Cardiac muscle cell (in vitro differentiated cells and primary cell): Measurements from ENCODE around the gene SLC25A22. TPM values are rescaled to one million over a fixed set of nuclear protein-coding genes. Genes with fewer than 3 reads are reported as not detected.

ENCODE experiments used
- DNase-seq, 2 donors: peaks; one replicate each; pipeline versions ENCODE4 v3.0.0 to v3.0.0-alpha.2; 2010 to 2017; ENCODE audit warnings: low read depth in 1 of 2, low spot score in 1 of 2
- H3K27ac ChIP-seq: fragments of 200-600 bp; sonication (generic); 2 replicates; pipeline ENCODE4 v1.5.1; 2016
- H3K27me3 ChIP-seq: fragments of 200-600 bp; sonication (generic); 2 replicates; pipeline ENCODE4 v1.6.0; 2016; ENCODE audit warnings: control low read depth
- H3K36me3 ChIP-seq: fragments of 200-600 bp; sonication (generic); 2 replicates; pipeline ENCODE4 v1.5.1; 2016; ENCODE audit warnings: control low read depth
- H3K4me1 ChIP-seq: fragments of 200-600 bp; sonication (generic); 2 replicates; pipeline ENCODE4 v1.8.1; 2017; ENCODE audit warnings: low read depth, mild to moderate bottlenecking, mixed run types
- H3K4me3 ChIP-seq: fragments of 200-600 bp; sonication (generic); 2 replicates; pipeline ENCODE4 v1.5.1; 2016; ENCODE audit warnings: mild to moderate bottlenecking
- H3K9me3 ChIP-seq: fragments of 200-600 bp; sonication (generic); 2 replicates; pipeline ENCODE4 v1.5.1; 2017; ENCODE audit warnings: low read depth, mild to moderate bottlenecking, control low read depth
- CTCF ChIP-seq: IDR thresholded peaks from 2 replicates; pipeline ENCODE4 v1.5.1; 2012; ENCODE audit warnings: low read depth, mild to moderate bottlenecking, low read length
- polyA plus RNA-seq: library from polyadenylated mRNA; unstranded; fragments of >200 nt; fragmentation: Nextera tagmentation; extraction: Ambion mirVana; gene quantifications from 2 replicates; pipeline ENCODE4 v1.2.1, GENCODE V29; 2016
- total RNA-seq: library from RNA; depleted of rRNA; stranded (reverse); fragments of >200 nt; gene quantifications from 2 replicates; pipeline ENCODE4 v1.2.3, GENCODE V29; 2016

SLC25A22 gene
- total and polyA plus RNA-seq, 2 experiments from 2014 or later = 17.6 to 21.2 TPM

- H3K27ac ChIP-seq = no peak overlapping the region
- no peaks in the 10 kb centered on the region for H3K9me3 ChIP-seq
- H3K36me3 ChIP-seq = no peaks in the 10 kb centered on the region
- no peak overlapping the region for H3K4me3 ChIP-seq
- peaks cover 19% of the 10 kb centered on the region for H3K4me1 ChIP-seq
- no peak for TF ChIP-seq CTCF
- no peaks in the 10 kb centered on the region for H3K27me3 ChIP-seq
- DNase-seq = no peak
Measured at GRCh38 chr11:799641-800316, 1.7 kb upstream of the SLC25A22 start.

- TF ChIP-seq CTCF = no peak
- H3K4me1 ChIP-seq = peaks cover 15% of the 10 kb centered on the region
- peak overlapping the region; percentile 79 for H3K4me3 ChIP-seq
- peak overlapping the region; percentile 58 for H3K27ac ChIP-seq
- DNase-seq = peak; percentile 77 to 79
- H3K27me3 ChIP-seq = no peaks in the 10 kb centered on the region
- H3K9me3 ChIP-seq = no peaks in the 10 kb centered on the region
- no peaks in the 10 kb centered on the region for H3K36me3 ChIP-seq
Measured at GRCh38 chr11:797296-798092, 587 bp downstream of the SLC25A22 start.

GRCh38 chr11:796565-797295 lies 1.4 kb downstream of the SLC25A22 start:
- H3K27me3 ChIP-seq = no peaks in the 10 kb centered on the region
- no peak for DNase-seq
- TF ChIP-seq CTCF = no peak
- peak overlapping the region; percentile 58 for H3K27ac ChIP-seq
- no peaks in the 10 kb centered on the region for H3K9me3 ChIP-seq
- peak overlapping the region; percentile 79 for H3K4me3 ChIP-seq
- H3K4me1 ChIP-seq = peaks cover 15% of the 10 kb centered on the region
- H3K36me3 ChIP-seq = no peaks in the 10 kb centered on the region

GRCh38 chr11:795634-796564 lies 2.2 kb downstream of the SLC25A22 start:
- no peaks in the 10 kb centered on the region for H3K36me3 ChIP-seq
- no peaks in the 10 kb centered on the region for H3K27me3 ChIP-seq
- peak; percentile 46 to 84 for DNase-seq
- H3K27ac ChIP-seq = peak overlapping the region; percentile 58
- no peak for TF ChIP-seq CTCF
- H3K9me3 ChIP-seq = no peaks in the 10 kb centered on the region
- no peak overlapping the region for H3K4me3 ChIP-seq
- peaks cover 15% of the 10 kb centered on the region for H3K4me1 ChIP-seq
